GM21619 (cell line): Measurements from ENCODE around the gene GBX2.

ENCODE experiments used
- ATAC-seq: cut with Tn5 transposase; IDR thresholded peaks from one replicate; pipeline ENCODE4 v1.9.1; 2021; ENCODE audit not compliant: unreplicated experiment

Gene GBX2

GRCh38 chr2:236169741-236170589 is 1.8 kb upstream of the GBX2 start:
- ATAC-seq = no peak

- ATAC-seq = no peak
Observed at GRCh38 chr2:236169151-236169721, 1.1 kb upstream of the GBX2 start.

- ATAC-seq = no peak
Observed at GRCh38 chr2:236167297-236168109, 683 bp downstream of the GBX2 start.

GRCh38 chr2:236166796-236167296 is 1.3 kb downstream of the GBX2 start:
- no peak for ATAC-seq

GRCh38 chr2:236165842-236166795 is 2.1 kb downstream of the GBX2 start:
- no peak for ATAC-seq

- no peak for ATAC-seq
Observed at GRCh38 chr2:236164925-236165841, 3.0 kb downstream of the GBX2 start.

- no peak for ATAC-seq
Observed at GRCh38 chr2:236164201-236164924, 3.8 kb downstream of the GBX2 start.

GRCh38 chr2:236163471-236164200 is 4.5 kb downstream of the GBX2 start:
- ATAC-seq = no peak

- ATAC-seq = no peak
Observed at GRCh38 chr2:236162882-236163470, 5.2 kb downstream of the GBX2 start.

- no peak for ATAC-seq
Observed at GRCh38 chr2:236162031-236162845, 5.9 kb downstream of the GBX2 start.

GRCh38 chr2:236161531-236161930 is 6.7 kb downstream of the GBX2 start:
- no peak for ATAC-seq

GRCh38 chr2:236161082-236161462 is 7.1 kb downstream of the GBX2 start:
- no peak for ATAC-seq

GRCh38 chr2:236160366-236161081 is 7.7 kb downstream of the GBX2 start:
- ATAC-seq = no peak

- ATAC-seq = no peak
Observed at GRCh38 chr2:236159778-236160170, 8.4 kb downstream of the GBX2 start.

GRCh38 chr2:236158969-236159777 is 9.0 kb downstream of the GBX2 start:
- no peak for ATAC-seq
